NCI-H2029 treated with DMSO at 0.1 percent for 48 hours (cell line): ENCODE data around the gene KANTR.

Source experiments
- DNase-seq: peaks from one replicate; lab custom pipeline; 2025; lab: John Stamatoyannopoulos, UW

The KANTR gene, protein sequence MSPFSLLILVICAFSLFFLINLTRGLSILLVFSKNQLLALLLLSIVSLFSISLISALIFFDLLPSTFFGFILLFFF

GRCh38 chrX:53093748-53094581 is at the start of gene KANTR:
Gene KANTR (plus strand): TSS chrX:53094142. CDS start chrX:53124273, 30,131 bp downstream.
- peak; percentile 70 for DNase-seq

GRCh38 chrX:53044995-53045394 is 48.9 kb upstream of the KANTR start:
- DNase-seq: no peak

- DNase-seq: no peak
These were observed 46.7 kb upstream of the KANTR start for GRCh38 chrX:53047228-53047627.

- no peak for DNase-seq
These were observed 45.5 kb upstream of the KANTR start, which contains the start of gene GPR173 for GRCh38 chrX:53048169-53049126. Gene GPR173 (plus strand): TSS chrX:53048789. CDS start chrX:53076622, 27,833 bp downstream.

GRCh38 chrX:53049127-53049517 is 44.8 kb upstream of the KANTR start:
- DNase-seq: no peak

- no peak for DNase-seq
These were observed 43.1 kb upstream of the KANTR start for GRCh38 chrX:53050841-53051240.

- DNase-seq: no peak
These were observed 38.6 kb upstream of the KANTR start for GRCh38 chrX:53055244-53055849.

DNA sequence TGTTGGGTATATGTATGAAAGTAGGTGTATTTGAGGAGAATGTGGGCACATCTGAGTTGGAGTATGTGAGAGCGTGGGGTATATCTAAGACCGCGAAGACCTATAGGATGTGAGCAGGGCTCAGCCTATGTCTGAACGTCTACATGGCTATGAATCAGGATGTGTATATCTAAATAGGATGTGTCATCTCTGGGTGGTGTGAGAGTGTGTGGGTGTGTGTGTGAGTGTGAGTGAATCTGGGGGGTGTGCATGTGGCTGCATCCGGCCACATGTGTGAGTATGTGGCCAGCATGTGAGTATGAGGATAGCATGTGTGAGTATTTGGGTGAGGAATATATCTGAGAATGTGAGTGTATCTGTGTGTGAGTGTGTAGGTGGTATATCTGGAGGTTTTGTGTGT is 37.6 kb upstream of the KANTR start:
- no peak for DNase-seq

GRCh38 chrX:53065104-53065503 is 28.8 kb upstream of the KANTR start:
- no peak for DNase-seq

DNA sequence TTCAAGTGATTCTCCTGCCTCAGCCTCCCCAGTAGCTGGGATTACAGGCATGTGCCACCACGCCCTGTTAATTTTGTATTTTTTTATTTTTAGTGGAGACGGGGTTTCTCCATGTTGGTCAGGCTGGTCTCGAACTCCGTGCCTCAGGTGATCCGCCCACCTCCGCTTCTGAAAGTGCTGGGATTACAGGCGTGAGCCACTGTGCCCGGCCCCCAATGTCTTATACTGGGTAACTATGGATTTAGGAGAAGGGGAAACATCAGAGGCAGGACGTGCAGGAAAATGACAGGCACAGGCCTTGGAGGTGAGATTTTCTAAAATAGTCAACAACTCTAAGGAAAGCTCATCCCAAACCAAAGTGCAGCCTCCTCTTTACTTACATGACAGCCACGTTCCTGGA is 22.9 kb upstream of the KANTR start:
- DNase-seq: no peak

- peak; percentile 46 for DNase-seq
These were observed 22.1 kb upstream of the KANTR start for GRCh38 chrX:53071604-53072417.

- no peak for DNase-seq
These were observed 21.4 kb upstream of the KANTR start for GRCh38 chrX:53072418-53073114.

DNA sequence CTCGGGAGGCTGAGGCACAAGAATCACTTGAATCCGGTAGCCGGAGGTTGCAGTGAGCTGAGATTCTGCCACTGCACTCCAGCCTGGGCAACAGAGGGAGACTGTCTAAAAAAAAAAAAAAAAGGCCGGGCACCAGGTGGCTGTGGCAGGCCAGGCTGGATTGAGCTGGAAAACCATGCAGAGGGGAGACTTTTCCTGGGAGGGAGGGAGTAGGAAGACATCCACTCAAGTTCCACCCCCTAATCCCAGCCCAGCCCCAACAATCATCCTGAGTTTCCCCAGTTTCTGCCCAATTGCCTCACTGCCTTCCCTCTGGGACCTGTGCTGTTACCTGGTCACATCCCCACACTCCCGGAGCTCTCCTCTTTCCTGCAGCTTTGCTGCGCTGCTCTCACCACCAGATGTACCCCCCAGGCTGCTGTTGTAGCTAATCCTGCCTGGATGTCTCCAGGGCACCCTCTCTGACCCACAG is 20.8 kb upstream of the KANTR start:
- DNase-seq: peak; percentile 41

DNA sequence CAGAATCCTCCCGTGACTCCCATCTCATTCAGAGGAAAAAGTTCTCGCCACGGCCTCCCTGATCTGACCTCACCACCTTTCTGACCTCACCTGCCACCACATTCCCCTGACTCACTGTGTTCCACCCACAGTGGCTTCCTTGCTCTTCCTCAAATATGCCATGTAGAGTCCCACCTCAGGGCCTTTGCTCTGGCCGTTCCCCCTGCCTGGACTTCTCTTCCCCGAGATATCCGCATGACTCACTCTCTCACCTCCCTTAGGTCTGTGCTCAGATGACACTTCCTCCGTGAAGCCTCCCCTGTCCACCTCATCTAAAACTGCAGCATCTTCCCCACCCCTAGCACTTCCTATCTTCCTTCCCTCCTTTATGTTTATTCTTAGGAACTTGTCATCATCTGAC is 18.9 kb upstream of the KANTR start:
- DNase-seq: no peak

DNA sequence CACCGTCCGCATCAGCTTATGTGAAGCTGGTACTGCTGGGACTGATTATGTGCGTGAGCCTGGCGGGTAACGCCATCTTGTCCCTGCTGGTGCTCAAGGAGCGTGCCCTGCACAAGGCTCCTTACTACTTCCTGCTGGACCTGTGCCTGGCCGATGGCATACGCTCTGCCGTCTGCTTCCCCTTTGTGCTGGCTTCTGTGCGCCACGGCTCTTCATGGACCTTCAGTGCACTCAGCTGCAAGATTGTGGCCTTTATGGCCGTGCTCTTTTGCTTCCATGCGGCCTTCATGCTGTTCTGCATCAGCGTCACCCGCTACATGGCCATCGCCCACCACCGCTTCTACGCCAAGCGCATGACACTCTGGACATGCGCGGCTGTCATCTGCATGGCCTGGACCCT is 17.3 kb upstream of the KANTR start:
- DNase-seq: no peak

GRCh38 chrX:53077207-53078197 is 16.4 kb upstream of the KANTR start:
- no peak for DNase-seq

DNA sequence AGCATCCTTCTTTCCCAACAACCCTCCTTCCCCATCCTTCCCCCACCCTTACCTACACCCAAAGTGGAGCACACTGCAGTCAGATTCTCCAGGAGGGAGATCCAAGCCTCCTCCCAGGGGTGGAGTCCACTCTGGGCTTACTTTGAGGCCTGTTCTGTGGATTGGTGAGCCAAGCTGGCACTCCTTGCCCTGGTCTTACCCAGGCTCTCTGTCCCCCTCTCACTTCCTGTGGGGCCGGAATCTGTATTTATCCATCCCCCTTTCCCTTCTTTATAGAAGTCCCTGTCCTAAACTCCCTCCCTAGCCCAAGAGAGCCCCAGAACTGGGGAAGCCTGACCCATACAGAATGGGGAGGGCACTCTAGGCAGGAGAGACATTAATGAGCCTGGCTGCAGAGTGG is 15.0 kb upstream of the KANTR start:
- DNase-seq: no peak

- no peak for DNase-seq
These were observed 13.0 kb upstream of the KANTR start for GRCh38 chrX:53080628-53081580.
